H9 (cell line): ENCODE results near the gene SDK2. TPM values are rescaled to one million over a fixed set of nuclear protein-coding genes. Genes with fewer than 3 reads are reported as not detected.

Experiments used
- DNase-seq: peaks from one replicate; pipeline ENCODE4 v3.0.0-alpha.2; 2017
- H2AFZ ChIP-seq: one replicate; pipeline ENCODE4 v1.6.1; 2013; ENCODE audit warnings: mild to moderate bottlenecking, low read length, control low read depth, moderate library complexity
- H2AK5ac ChIP-seq: 2 replicates; pipeline ENCODE4 v1.6.1; 2013; ENCODE audit warnings: low read length, control low read depth, mixed read lengths; ENCODE audit not compliant: insufficient read length
- H2BK120ac ChIP-seq: one replicate; pipeline ENCODE4 v1.6.1; 2013; ENCODE audit warnings: low read depth, mild to moderate bottlenecking, low read length, control low read depth, inconsistent platforms; ENCODE audit not compliant: poor library complexity, severe bottlenecking
- H2BK12ac ChIP-seq: 2 replicates; pipeline ENCODE4 v1.6.1; 2013; ENCODE audit warnings: low read length, control low read depth, mixed read lengths, low read depth; ENCODE audit not compliant: insufficient read length
- H2BK15ac ChIP-seq: 2 replicates; pipeline ENCODE4 v1.6.1; 2013; ENCODE audit warnings: low read depth, low read length, control low read depth
- H2BK20ac ChIP-seq: one replicate; pipeline ENCODE4 v1.6.1; 2013; ENCODE audit warnings: low read depth, mild to moderate bottlenecking, low read length, control low read depth, inconsistent platforms; ENCODE audit not compliant: poor library complexity, severe bottlenecking
- H2BK5ac ChIP-seq: 2 replicates; pipeline ENCODE4 v1.6.1; 2013; ENCODE audit warnings: low read length, control low read depth, mixed read lengths; ENCODE audit not compliant: insufficient read length
- H3K14ac ChIP-seq: 2 replicates; pipeline ENCODE4 v1.6.1; 2013; ENCODE audit warnings: low read length, control low read depth; ENCODE audit not compliant: insufficient read depth
- H3K18ac ChIP-seq: 2 replicates; pipeline ENCODE4 v1.6.1; 2013; ENCODE audit warnings: low read depth, mild to moderate bottlenecking, mixed read lengths, low read length, control low read depth; ENCODE audit not compliant: insufficient read length
- H3K23ac ChIP-seq: 2 replicates; pipeline ENCODE4 v1.6.1; 2013; ENCODE audit warnings: low read length, control low read depth, mixed read lengths, low read depth; ENCODE audit not compliant: insufficient read length
- H3K23me2 ChIP-seq: 2 replicates; pipeline ENCODE4 v1.6.1; 2013; ENCODE audit warnings: low read depth, mild to moderate bottlenecking, mixed read lengths, low read length, control low read depth; ENCODE audit not compliant: insufficient read length, poor library complexity, severe bottlenecking
- H3K27ac ChIP-seq: 2 replicates; pipeline ENCODE4 v1.5.1; 2013; ENCODE audit warnings: low read length, control low read depth, mixed read lengths, low read depth; ENCODE audit not compliant: insufficient read length
- H3K27me3 ChIP-seq: 2 replicates; pipeline ENCODE4 v1.6.1; 2013; ENCODE audit warnings: low read length, control low read depth, inconsistent platforms; ENCODE audit not compliant: insufficient read depth
- H3K4ac ChIP-seq: 2 replicates; pipeline ENCODE4 v1.6.1; 2013; ENCODE audit warnings: low read depth, mild to moderate bottlenecking, control low read depth, inconsistent platforms, low read length, moderate library complexity
- H3K4me1 ChIP-seq: 2 replicates; pipeline ENCODE4 v1.6.1; 2013; ENCODE audit warnings: low read length, control low read depth, inconsistent platforms; ENCODE audit not compliant: insufficient read depth
- H3K4me2 ChIP-seq: 2 replicates; pipeline ENCODE4 v1.6.1; 2013; ENCODE audit warnings: low read length, control low read depth, mixed read lengths; ENCODE audit not compliant: insufficient read length, insufficient read depth
- H3K56ac ChIP-seq: 2 replicates; pipeline ENCODE4 v1.6.1; 2013; ENCODE audit warnings: low read depth, mild to moderate bottlenecking, mixed read lengths, low read length, control low read depth; ENCODE audit not compliant: insufficient read length
- H3K79me1 ChIP-seq: 2 replicates; pipeline ENCODE4 v1.6.1; 2013; ENCODE audit warnings: low read depth, mild to moderate bottlenecking, moderate library complexity, low read length, control low read depth, inconsistent platforms; ENCODE audit not compliant: insufficient read depth, poor library complexity, severe bottlenecking
- H3K79me2 ChIP-seq: 2 replicates; pipeline ENCODE4 v1.6.1; 2013; ENCODE audit warnings: low read length, control low read depth, inconsistent platforms; ENCODE audit not compliant: insufficient read depth
- H3K9ac ChIP-seq: 2 replicates; pipeline ENCODE4 v1.6.1; 2013; ENCODE audit warnings: low read length, control low read depth, mixed read lengths; ENCODE audit not compliant: insufficient read length; ENCODE audit errors: extremely low read depth
- H3K9me3 ChIP-seq: one replicate; pipeline ENCODE4 v1.6.1; 2013; ENCODE audit warnings: low read depth, low read length, inconsistent platforms; ENCODE audit not compliant: control insufficient read depth
- H3T11ph ChIP-seq: one replicate; pipeline ENCODE4 v1.6.1; 2013; ENCODE audit warnings: mild to moderate bottlenecking, low read length, control low read depth, inconsistent platforms
- H4K20me1 ChIP-seq: one replicate; pipeline ENCODE4 v1.6.1; 2013; ENCODE audit not compliant: control insufficient read depth, insufficient read length, insufficient read depth
- H4K5ac ChIP-seq: 2 replicates; pipeline ENCODE4 v1.6.1; 2013; ENCODE audit warnings: low read depth, mild to moderate bottlenecking, mixed read lengths, low read length, control low read depth; ENCODE audit not compliant: insufficient read length
- H4K8ac ChIP-seq: replicated peaks from 2 replicates; pipeline ENCODE4 v1.6.1; 2013; ENCODE audit warnings: low read length, control low read depth, mixed read lengths, low read depth; ENCODE audit not compliant: insufficient read length
- H4K91ac ChIP-seq: 2 replicates; pipeline ENCODE4 v1.6.1; 2013; ENCODE audit warnings: low read depth, mild to moderate bottlenecking, moderate library complexity, mixed read lengths, low read length, control low read depth; ENCODE audit not compliant: insufficient read length
- H3K27ac Mint-ChIP-seq, 3 experiments: 2 replicates in 2 of 3; 3 replicates in 1 of 3; pipeline ENCODE4 v1.8.0; 2020 to 2021; ENCODE audit warnings: mixed read lengths in 3 of 3, mild to moderate bottlenecking in 1 of 3, moderate library complexity in 1 of 3
- H3K27me3 Mint-ChIP-seq: 2 replicates; pipeline ENCODE4 v1.8.0; 2021; ENCODE audit warnings: low read depth, mild to moderate bottlenecking, moderate library complexity, mixed read lengths
- H3K36me3 Mint-ChIP-seq, 3 experiments: 2 replicates in 2 of 3; 3 replicates in 1 of 3; pipeline ENCODE4 v1.8.0; 2020 to 2021; ENCODE audit warnings: low read depth in 3 of 3, mixed read lengths in 3 of 3; ENCODE audit not compliant: insufficient read depth in 1 of 3
- H3K4me1 Mint-ChIP-seq, 2 experiments: 2 replicates each; pipeline ENCODE4 v1.8.0; 2020; ENCODE audit warnings: mixed read lengths in 2 of 2
- H3K4me3 Mint-ChIP-seq, 2 experiments: 2 replicates in 1 of 2; 3 replicates in 1 of 2; pipeline ENCODE4 v1.8.0; 2020 to 2021; ENCODE audit warnings: mild to moderate bottlenecking in 2 of 2, mixed read lengths in 2 of 2, moderate library complexity in 1 of 2
- H3K9me3 Mint-ChIP-seq, 2 experiments: 2 replicates in 1 of 2; 3 replicates in 1 of 2; pipeline ENCODE4 v1.8.0; 2020; ENCODE audit warnings: mild to moderate bottlenecking in 2 of 2, mixed read lengths in 2 of 2, moderate library complexity in 1 of 2
- WGBS: extraction: QIAGEN DNeasy Blood & Tissue Kit; methylation state at CpG from one replicate; pipeline ENCODE4 v1.1.7; 2013; ENCODE audit warnings: missing lambda C conversion rate, low lambda C conversion rate, mixed read lengths; ENCODE audit not compliant: insufficient read length; ENCODE audit errors: extremely low coverage; 5-methylcytosine and 5-hydroxymethylcytosine counted together
- total RNA-seq: library from RNA; stranded (reverse); gene quantifications from 2 replicates; pipeline ENCODE4 v1.2.1, GENCODE V29; 2021
- TF ChIP-seq, protein P1 (sequence below): fragments of 200-600 bp; sonication (generic); conservative IDR thresholded peaks from 3 replicates; pipeline ENCODE4 v1.8.0; 2021; ENCODE audit warnings: antibody characterized with exemption, mild to moderate bottlenecking

SDK2 gene
- total RNA-seq, 1 experiment from 2014 or later, result 9.1 TPM

DNA sequence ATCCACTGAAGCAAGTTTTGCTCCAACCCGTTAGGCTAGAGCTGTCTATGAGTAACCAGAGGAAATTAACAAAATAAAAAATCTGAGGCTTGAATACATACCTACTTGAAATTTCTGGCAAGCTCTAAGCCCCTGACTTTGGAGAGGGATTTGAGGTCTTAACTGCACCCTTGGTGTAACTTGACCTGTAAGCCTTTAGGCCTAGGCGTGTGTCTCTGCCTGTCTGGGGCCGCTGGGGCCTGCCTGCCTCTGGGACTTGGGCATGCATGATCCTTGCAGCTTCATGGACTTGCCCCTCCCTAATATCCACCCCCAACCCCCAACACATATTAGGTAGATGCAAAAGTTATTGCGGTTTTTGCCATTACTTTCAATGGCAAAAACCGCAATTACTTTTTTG, 328.8 kb downstream of the SDK2 start:
- no peaks in the 10 kb centered on the region for H3K9me3 ChIP-seq
- no peak overlapping the region for H3K4ac ChIP-seq
- H3K18ac ChIP-seq, result no peak overlapping the region
- no peak overlapping the region for H3K9ac ChIP-seq
- H3K27ac Mint-ChIP-seq, result no peak overlapping the region
- no peak overlapping the region for H4K5ac ChIP-seq
- no peak overlapping the region for H3K4me2 ChIP-seq
- no peak overlapping the region for H2BK12ac ChIP-seq
- no peak overlapping the region for H3T11ph ChIP-seq
- H2BK20ac ChIP-seq, result no peak overlapping the region
- H3K14ac ChIP-seq, result no peak overlapping the region
- DNase-seq, result peak; percentile 24
- peaks cover 7% of the 10 kb centered on the region for H3K23me2 ChIP-seq
- H2BK15ac ChIP-seq, result no peak overlapping the region
- H3K23ac ChIP-seq, result no peak overlapping the region
- peaks cover 0 to 3% of the 10 kb centered on the region in 2 experiments; a peak in 1 of 5 replicates for H3K9me3 Mint-ChIP-seq
- H3K79me2 ChIP-seq, result no peaks in the 10 kb centered on the region
- no peaks in the 10 kb centered on the region for H4K20me1 ChIP-seq
- H3K4me3 Mint-ChIP-seq, result no peak overlapping the region; a peak in 1 of 5 replicates
- H2BK120ac ChIP-seq, result no peak overlapping the region
- H3K79me1 ChIP-seq, result no peaks in the 10 kb centered on the region
- TF ChIP-seq, protein P1, sequence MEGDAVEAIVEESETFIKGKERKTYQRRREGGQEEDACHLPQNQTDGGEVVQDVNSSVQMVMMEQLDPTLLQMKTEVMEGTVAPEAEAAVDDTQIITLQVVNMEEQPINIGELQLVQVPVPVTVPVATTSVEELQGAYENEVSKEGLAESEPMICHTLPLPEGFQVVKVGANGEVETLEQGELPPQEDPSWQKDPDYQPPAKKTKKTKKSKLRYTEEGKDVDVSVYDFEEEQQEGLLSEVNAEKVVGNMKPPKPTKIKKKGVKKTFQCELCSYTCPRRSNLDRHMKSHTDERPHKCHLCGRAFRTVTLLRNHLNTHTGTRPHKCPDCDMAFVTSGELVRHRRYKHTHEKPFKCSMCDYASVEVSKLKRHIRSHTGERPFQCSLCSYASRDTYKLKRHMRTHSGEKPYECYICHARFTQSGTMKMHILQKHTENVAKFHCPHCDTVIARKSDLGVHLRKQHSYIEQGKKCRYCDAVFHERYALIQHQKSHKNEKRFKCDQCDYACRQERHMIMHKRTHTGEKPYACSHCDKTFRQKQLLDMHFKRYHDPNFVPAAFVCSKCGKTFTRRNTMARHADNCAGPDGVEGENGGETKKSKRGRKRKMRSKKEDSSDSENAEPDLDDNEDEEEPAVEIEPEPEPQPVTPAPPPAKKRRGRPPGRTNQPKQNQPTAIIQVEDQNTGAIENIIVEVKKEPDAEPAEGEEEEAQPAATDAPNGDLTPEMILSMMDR, result no peak
- H3K4me1 ChIP-seq, result no peaks in the 10 kb centered on the region
- WGBS, result no CpG with 5 or more reads among the region's 5 CpGs
- no peak overlapping the region for H2BK5ac ChIP-seq
- H3K27me3 Mint-ChIP-seq, result peaks cover 26% of the 10 kb centered on the region
- no peak overlapping the region for H2AFZ ChIP-seq
- no peak overlapping the region for H4K91ac ChIP-seq
- no peak overlapping the region for H2AK5ac ChIP-seq
- H3K27me3 ChIP-seq, result no peaks in the 10 kb centered on the region
- no peak overlapping the region for H4K8ac ChIP-seq
- no peaks in the 10 kb centered on the region for H3K36me3 Mint-ChIP-seq
- H3K56ac ChIP-seq, result no peak overlapping the region
- no peak overlapping the region for H3K27ac ChIP-seq
- H3K4me1 Mint-ChIP-seq, result peaks cover 33 to 34% of the 10 kb centered on the region in 2 experiments
